Upper lobe of left lung (tissue), 6 donors: ENCODE measurements around the gene SORCS1. TPM values are rescaled to one million over a fixed set of nuclear protein-coding genes. Genes with fewer than 3 reads are reported as not detected.

Experiments used
- ATAC-seq, 2 donors: fragments of 200-7000 bp; cut with Tn5 transposase; one replicate each; pipeline ENCODE4 v1.9.1; 2022; ENCODE audit warnings: mild to moderate bottlenecking in 2 of 2, moderate library complexity in 2 of 2; ENCODE audit not compliant: low FRiP score in 2 of 2
- DNase-seq, 2 donors: peaks; one replicate each; pipeline ENCODE4 v3.0.0-alpha.2; 2019 to 2020
- H3K27ac ChIP-seq, 4 donors: fragments of 200-600 bp; sonication (generic); one replicate each; pipeline ENCODE4 v1.5.1; 2016 to 2019
- H3K27me3 ChIP-seq, 4 donors: fragments of 200-600 bp; sonication (generic); one replicate each; pipeline ENCODE4 v1.5.1; 2017 to 2019
- H3K36me3 ChIP-seq, 4 donors: fragments of 200-600 bp; sonication (generic); one replicate each; pipeline ENCODE4 v1.5.1; 2016 to 2019
- H3K4me1 ChIP-seq, 4 donors: fragments of 200-600 bp; sonication (generic); one replicate each; pipeline ENCODE4 v1.5.1; 2018 to 2019
- H3K4me3 ChIP-seq, 4 donors: fragments of 200-600 bp; sonication (generic); one replicate each; pipeline ENCODE4 v1.5.1; 2017 to 2019; ENCODE audit warnings: mild to moderate bottlenecking in 2 of 4, moderate library complexity in 1 of 4
- H3K9me3 ChIP-seq, 4 donors: fragments of 200-600 bp; sonication (generic); one replicate each; pipeline ENCODE4 v1.5.1; 2018 to 2019
- EP300 ChIP-seq, 4 donors: sonication (generic); formaldehyde crosslinking; IDR thresholded peaks; one replicate each; pipeline ENCODE4 v1.5.1; 2017; ENCODE audit warnings: antibody characterized with exemption in 4 of 4, control low read depth in 2 of 4
- POLR2A ChIP-seq, 4 donors: fragments of 450-650 bp; IDR thresholded peaks; one replicate each; pipeline ENCODE4 v1.5.1; 2016 to 2017; ENCODE audit warnings: antibody characterized with exemption in 4 of 4, mild to moderate bottlenecking in 2 of 4
- POLR2AphosphoS5 ChIP-seq, 2 donors: sonication (generic); formaldehyde crosslinking; IDR thresholded peaks; one replicate each; pipeline ENCODE4 v1.5.1; 2017; ENCODE audit warnings: antibody characterized with exemption in 2 of 2
- WGBS, 2 donors: methylation state at CpG; one replicate each; pipeline ENCODE4 v1.1.5; 2017 to 2018; 5-methylcytosine and 5-hydroxymethylcytosine counted together
- total RNA-seq, 6 donors: library from RNA; depleted of rRNA in 4 of 6; stranded (reverse); fragments of >200 nt in 4 of 6; gene quantifications; one replicate each; pipeline versions ENCODE4 v1.1.0 to v1.2.1, GENCODE V29; 2016 to 2021
- TF ChIP-seq, protein P1 (sequence below), 6 experiments: fragments of 450-650 bp in 4 of 6; fragments of 200-600 bp in 2 of 6; sonication (generic) in 2 of 6; IDR thresholded peaks; one replicate each; pipeline ENCODE4 v1.5.1; 2016 to 2019; ENCODE audit warnings: antibody characterized with exemption in 6 of 6
- donor health status: DM: no; HTN: no; CAD: no; lungs with moderate emphysema.
- donor health status: DM: no; HTN: yes; CAD: no; lungs with severe emphysema.

SORCS1 gene
- total RNA-seq, 6 donors from 2014 or later = 0.10 to 0.77 (median 0.10) TPM; not detected in 3

DNA sequence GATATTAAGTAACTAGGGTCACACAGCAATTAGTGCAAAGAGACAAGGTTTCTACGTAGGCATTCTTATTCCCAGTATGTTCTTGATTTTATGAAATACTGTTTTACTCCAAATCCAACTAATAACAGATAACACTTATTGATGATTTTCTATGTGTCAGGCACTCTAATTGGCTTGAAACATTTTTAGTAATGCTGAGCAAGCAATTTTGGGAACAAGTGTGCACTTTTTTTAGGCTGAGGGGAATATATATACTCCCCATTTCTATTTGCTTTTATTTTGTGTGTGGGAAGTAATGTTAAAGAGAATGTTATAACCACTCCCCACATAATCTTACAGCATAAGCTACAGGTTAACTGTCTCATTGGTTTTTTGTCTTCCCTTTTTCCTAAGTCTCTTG, 4.2 kb upstream of the SORCS1 start:
- ATAC-seq = no peak
- TF ChIP-seq POLR2AphosphoS5 (IDR thresholded peaks at IDR 0.05) = no peak
- TF ChIP-seq EP300 (IDR thresholded peaks at IDR 0.05) = no peak
- no peak for TF ChIP-seq POLR2A (IDR thresholded peaks at IDR 0.05)
- TF ChIP-seq, protein P1, sequence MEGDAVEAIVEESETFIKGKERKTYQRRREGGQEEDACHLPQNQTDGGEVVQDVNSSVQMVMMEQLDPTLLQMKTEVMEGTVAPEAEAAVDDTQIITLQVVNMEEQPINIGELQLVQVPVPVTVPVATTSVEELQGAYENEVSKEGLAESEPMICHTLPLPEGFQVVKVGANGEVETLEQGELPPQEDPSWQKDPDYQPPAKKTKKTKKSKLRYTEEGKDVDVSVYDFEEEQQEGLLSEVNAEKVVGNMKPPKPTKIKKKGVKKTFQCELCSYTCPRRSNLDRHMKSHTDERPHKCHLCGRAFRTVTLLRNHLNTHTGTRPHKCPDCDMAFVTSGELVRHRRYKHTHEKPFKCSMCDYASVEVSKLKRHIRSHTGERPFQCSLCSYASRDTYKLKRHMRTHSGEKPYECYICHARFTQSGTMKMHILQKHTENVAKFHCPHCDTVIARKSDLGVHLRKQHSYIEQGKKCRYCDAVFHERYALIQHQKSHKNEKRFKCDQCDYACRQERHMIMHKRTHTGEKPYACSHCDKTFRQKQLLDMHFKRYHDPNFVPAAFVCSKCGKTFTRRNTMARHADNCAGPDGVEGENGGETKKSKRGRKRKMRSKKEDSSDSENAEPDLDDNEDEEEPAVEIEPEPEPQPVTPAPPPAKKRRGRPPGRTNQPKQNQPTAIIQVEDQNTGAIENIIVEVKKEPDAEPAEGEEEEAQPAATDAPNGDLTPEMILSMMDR (IDR thresholded peaks at IDR 0.05) = no peak
- DNase-seq = no peak
- no peak overlapping the region for H3K27ac ChIP-seq
- no peaks in the 10 kb centered on the region for H3K9me3 ChIP-seq
- no peak overlapping the region for H3K4me3 ChIP-seq
- no peaks in the 10 kb centered on the region for H3K36me3 ChIP-seq
- H3K27me3 ChIP-seq = peaks cover 0 to 12% (median 4%) of the 10 kb centered on the region in 4 donors
- 80 to 90% methylated on average over 1 of the region's 1 CpG for WGBS, 2 donors
- peaks cover 0 to 11% (median 2%) of the 10 kb centered on the region in 4 donors for H3K4me1 ChIP-seq

DNA sequence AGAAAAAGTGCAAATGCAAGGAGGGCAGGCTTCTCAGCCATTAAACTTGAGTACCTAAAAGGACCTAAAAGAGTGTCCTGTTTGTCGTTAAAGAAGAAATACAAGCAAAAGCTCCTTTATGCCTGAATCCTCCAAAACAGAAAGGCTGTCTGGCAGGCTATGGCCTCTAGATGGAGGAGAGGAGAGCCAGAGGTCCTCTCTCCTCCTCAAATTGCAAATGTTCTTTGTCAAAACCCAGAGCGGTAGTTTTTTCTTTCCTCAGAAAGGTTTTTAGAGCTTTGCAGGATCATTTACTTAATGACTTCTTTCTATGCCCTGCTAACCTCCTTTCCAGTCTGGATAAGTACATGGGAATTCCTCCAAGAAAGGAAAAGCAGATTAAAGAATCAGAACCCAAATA, 1.9 kb upstream of the SORCS1 start:
- WGBS, 2 donors = 54 to 68% methylated on average over 2 of the region's 2 CpGs
- Histone ChIP-seq H3K9me3 (no peaks in the 10 kb centered on the region), H3K4me3 (no peak overlapping the region), H3K27me3 (peaks cover 0 to 12% (median 4%) of the 10 kb centered on the region in 4 donors), H3K27ac (no peak overlapping the region), H3K36me3 (no peaks in the 10 kb centered on the region), H3K4me1 (peaks cover 0 to 11% (median 2%) of the 10 kb centered on the region in 4 donors)
- ATAC-seq = no peak
- no peak for DNase-seq
- TF ChIP-seq, protein P1 (IDR thresholded peaks at IDR 0.05) = no peak
- no peak for TF ChIP-seq EP300 (IDR thresholded peaks at IDR 0.05)

DNA sequence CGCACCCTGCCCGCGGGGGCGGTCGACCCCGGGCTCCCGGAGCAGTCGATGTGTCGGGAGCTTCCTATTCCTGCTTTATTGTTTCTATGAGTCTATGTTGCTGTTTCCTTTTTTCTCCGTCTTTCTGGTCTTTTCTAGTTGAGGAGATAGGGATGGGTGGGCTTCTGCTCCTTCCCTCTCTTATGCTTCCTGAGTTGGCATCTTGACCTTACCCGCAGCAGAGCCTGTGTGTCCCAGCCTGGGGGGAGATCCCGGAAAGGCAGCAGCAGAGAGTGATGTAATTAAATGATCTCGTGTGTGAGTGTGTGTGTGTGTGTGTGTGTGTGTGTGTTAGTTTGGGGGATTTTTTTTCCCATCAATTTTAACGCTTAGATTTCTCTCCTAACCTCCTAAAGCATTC, 486 bp upstream of the SORCS1 start:
- Histone ChIP-seq H3K4me3 (peak overlapping the region in 3 of 4 donors; percentile 22 to 38 (median 37)), H3K4me1 (peaks cover 0 to 11% (median 2%) of the 10 kb centered on the region in 4 donors), H3K36me3 (no peaks in the 10 kb centered on the region), H3K27ac (no peak overlapping the region), H3K9me3 (no peaks in the 10 kb centered on the region), H3K27me3 (peaks cover 0 to 12% (median 4%) of the 10 kb centered on the region in 4 donors)
- DNase-seq (no peak), ATAC-seq (no peak)
- 1 to 3% methylated on average over 11 to 14 of the region's 14 CpGs for WGBS, 2 donors
- no peak for TF ChIP-seq POLR2A (IDR thresholded peaks at IDR 0.05)
- TF ChIP-seq, protein P1 (IDR thresholded peaks at IDR 0.05) = no peak
- no peak for TF ChIP-seq EP300 (IDR thresholded peaks at IDR 0.05)
- TF ChIP-seq POLR2AphosphoS5 (IDR thresholded peaks at IDR 0.05) = no peak

DNA sequence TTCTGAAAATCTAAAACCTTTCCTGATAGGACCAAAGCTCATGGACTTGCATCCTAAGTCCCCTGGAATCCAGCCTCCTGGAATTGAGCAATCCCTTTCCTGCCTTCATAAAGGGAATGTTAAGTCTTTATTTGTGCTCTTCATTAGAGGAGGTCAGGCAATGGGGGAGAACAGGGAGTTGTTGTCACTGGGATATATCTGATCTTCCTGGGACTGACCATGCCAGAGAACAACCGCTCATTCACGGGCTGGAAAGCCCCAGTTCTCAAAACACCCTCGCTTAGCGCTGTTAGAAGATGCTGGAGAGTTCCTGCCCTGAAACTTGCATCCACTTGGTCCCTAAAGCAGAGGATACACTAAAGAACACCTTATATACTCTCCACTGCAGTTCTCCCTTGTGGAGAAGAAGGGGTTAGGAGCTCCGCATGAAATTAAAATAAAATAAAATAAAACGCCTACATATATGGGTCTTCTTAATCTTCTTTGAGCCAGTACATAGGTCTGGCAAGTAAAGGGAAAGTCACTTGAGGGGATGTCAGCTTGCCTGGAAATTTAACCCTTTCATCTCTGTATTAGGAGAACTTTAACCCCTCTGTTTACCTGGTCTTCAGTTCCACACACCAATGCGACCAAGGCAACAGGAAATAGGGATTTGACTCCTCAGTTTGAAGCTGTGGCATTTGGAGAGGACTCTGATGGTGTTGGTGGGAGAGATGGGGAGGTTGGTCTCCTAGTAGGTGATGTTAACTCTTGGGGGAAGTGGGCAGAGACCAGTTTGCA, 1.2 kb downstream of the SORCS1 start:
- H3K4me3 ChIP-seq = no peak overlapping the region
- ATAC-seq (no peak), DNase-seq (no peak)
- peaks cover 0 to 11% (median 2%) of the 10 kb centered on the region in 4 donors for H3K4me1 ChIP-seq
- no peaks in the 10 kb centered on the region for H3K36me3 ChIP-seq
- H3K9me3 ChIP-seq = no peaks in the 10 kb centered on the region
- TF ChIP-seq EP300 (IDR thresholded peaks at IDR 0.05) = no peak
- TF ChIP-seq, protein P1 (IDR thresholded peaks at IDR 0.05) = no peak
- 8 to 17% methylated on average over 7 of the region's 7 CpGs for WGBS, 2 donors
- peaks cover 0 to 12% (median 4%) of the 10 kb centered on the region in 4 donors for H3K27me3 ChIP-seq
- no peak overlapping the region for H3K27ac ChIP-seq

DNA sequence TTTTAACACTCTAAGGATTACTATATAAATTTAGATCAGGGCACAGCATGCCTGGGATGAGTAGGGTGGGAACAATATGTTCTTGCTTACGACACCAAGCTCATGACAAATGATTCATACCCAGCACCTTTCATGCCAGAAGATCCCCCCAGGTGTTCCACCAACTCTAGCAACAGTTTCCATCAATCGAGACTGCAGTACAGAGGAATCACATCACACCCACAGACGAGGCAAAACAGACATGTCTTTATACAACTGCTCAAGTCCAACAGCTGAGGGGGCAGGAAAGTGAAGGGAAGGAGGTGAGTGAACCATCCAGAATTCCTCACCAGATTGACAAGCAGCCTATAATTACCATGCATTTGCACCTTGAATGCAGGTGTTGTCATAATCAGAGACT, 3.6 kb downstream of the SORCS1 start:
- no peak for TF ChIP-seq POLR2AphosphoS5 (IDR thresholded peaks at IDR 0.05)
- no peak overlapping the region for H3K27ac ChIP-seq
- H3K9me3 ChIP-seq = no peaks in the 10 kb centered on the region
- DNase-seq (no peak), ATAC-seq (no peak)
- peaks cover 0 to 11% (median 2%) of the 10 kb centered on the region in 4 donors for H3K4me1 ChIP-seq
- H3K27me3 ChIP-seq = peaks cover 0 to 12% (median 4%) of the 10 kb centered on the region in 4 donors
- H3K4me3 ChIP-seq = no peak overlapping the region
- no peaks in the 10 kb centered on the region for H3K36me3 ChIP-seq
- WGBS, 2 donors = 25 to 38% methylated on average over 3 of the region's 3 CpGs
